GM12865 (cell line): ENCODE data around the gene PBXIP1.

Experiments
- DNase-seq: peaks from one replicate; pipeline ENCODE4 v3.0.0; 2010; ENCODE audit warnings: low read depth
- H3K4me3 ChIP-seq: 2 replicates; pipeline ENCODE4 v1.5.1; 2011; ENCODE audit warnings: mild to moderate bottlenecking, low read depth, low read length, control low read depth
- CTCF ChIP-seq: IDR thresholded peaks from 2 replicates; pipeline ENCODE4 v1.5.1; 2011; ENCODE audit warnings: low read length, control low read depth, low read depth, inconsistent platforms; ENCODE audit not compliant: insufficient read depth; ENCODE audit errors: missing control alignments

Gene PBXIP1

GRCh38 chr1:154955718-154956543 is at the start of gene PBXIP1:
Gene PBXIP1, minus strand, starts transcription at chr1:154956099. Its CDS starts 2,378 bp downstream, at chr1:154953721.
- TF ChIP-seq CTCF, result no peak
- peak within 1 kb of the TSS; percentile 85 for H3K4me3 ChIP-seq
- DNase-seq, result peak; percentile 91

GRCh38 chr1:155005076-155006011 is 49.4 kb upstream of the PBXIP1 start:
- TF ChIP-seq CTCF, result no peak
- peak; percentile 41 for DNase-seq
- H3K4me3 ChIP-seq, result peak overlapping the region; percentile 72

- DNase-seq, result no peak
- TF ChIP-seq CTCF, result no peak
- peak overlapping the region; percentile 72 for H3K4me3 ChIP-seq
These were observed 48.6 kb upstream of the PBXIP1 start for GRCh38 chr1:155004352-155005075.

- peak overlapping the region; percentile 72 for H3K4me3 ChIP-seq
- no peak for TF ChIP-seq CTCF
- peak; percentile 86 for DNase-seq
These were observed 48.0 kb upstream of the PBXIP1 start for GRCh38 chr1:155003766-155004351.

- H3K4me3 ChIP-seq, result peak overlapping the region; percentile 72
- no peak for DNase-seq
- no peak for TF ChIP-seq CTCF
These were observed 47.4 kb upstream of the PBXIP1 start for GRCh38 chr1:155003227-155003765.
